ENCODE results near the gene GNG8.

GNG8 gene

GRCh38 chr19:46659151-46660007, 23.4 kb upstream of the GNG8 start:
- ChIA-PET POLR2A (no interaction called here), CTCF (no interaction called here)
- no peak for DNase-seq (ENCODE audit: extremely low spot score)
- no peak for TF ChIP-seq CTBP1 (IDR thresholded peaks at IDR 0.05; ENCODE audit: borderline replicate concordance)
- no peak for TF ChIP-seq FOXM1 (IDR thresholded peaks at IDR 0.05; ENCODE audit: borderline replicate concordance)
- TF ChIP-seq SP1 (IDR thresholded peaks at IDR 0.05): no peak
- TF ChIP-seq HDGF (IDR thresholded peaks at IDR 0.05; ENCODE audit: borderline replicate concordance): no peak
- no peak for TF ChIP-seq ELF4 (IDR thresholded peaks at IDR 0.05)
- TF ChIP-seq NFRKB (IDR thresholded peaks at IDR 0.05): no peak
- no peak for TF ChIP-seq FOXA1 (IDR thresholded peaks at IDR 0.05)
- no peak for TF ChIP-seq BHLHE40 (IDR thresholded peaks at IDR 0.05; ENCODE audit: borderline replicate concordance)
- TF ChIP-seq L3MBTL2 (conservative IDR thresholded peaks at IDR 0.05): no peak
- TF ChIP-seq LEF1 (IDR thresholded peaks at IDR 0.05; ENCODE audit: borderline replicate concordance): no peak
- no peak for TF ChIP-seq ARNT (IDR thresholded peaks at IDR 0.05)
- TF ChIP-seq SUZ12 (IDR thresholded peaks at IDR 0.05): no peak
- TF ChIP-seq TARDBP (IDR thresholded peaks at IDR 0.05): no peak
- no peak for TF ChIP-seq PKNOX1 (IDR thresholded peaks at IDR 0.05)
- TF ChIP-seq ZNF384 (IDR thresholded peaks at IDR 0.05): no peak

GRCh38 chr19:46656541-46656940, 20.5 kb upstream of the GNG8 start:
- CTCF ChIA-PET: interaction anchor here (0.6 kb wide), 1 partner anchor 17 kb away, joined by 3 read pairs; no protein-coding TSS in a partner anchor
- POLR2A ChIA-PET: no interaction called here
- TF ChIP-seq CTBP1 (IDR thresholded peaks at IDR 0.05; ENCODE audit: borderline replicate concordance) (no peak), L3MBTL2 (conservative IDR thresholded peaks at IDR 0.05) (no peak), FOXM1 (IDR thresholded peaks at IDR 0.05; ENCODE audit: borderline replicate concordance) (no peak), SUZ12 (IDR thresholded peaks at IDR 0.05) (no peak), FOXA1 (IDR thresholded peaks at IDR 0.05) (no peak)

GRCh38 chr19:46654621-46655152, 18.7 kb upstream of the GNG8 start:
- ChIA-PET CTCF (no interaction called here), POLR2A (interaction anchor here (0.6 kb wide), 1 partner anchor 131 kb away, joined by 3 read pairs; no protein-coding TSS in a partner anchor)
- TF ChIP-seq BHLHE40 (IDR thresholded peaks at IDR 0.05; ENCODE audit: borderline replicate concordance) (no peak), LEF1 (IDR thresholded peaks at IDR 0.05; ENCODE audit: borderline replicate concordance) (no peak), ELF4 (IDR thresholded peaks at IDR 0.05) (no peak), NFRKB (IDR thresholded peaks at IDR 0.05) (no peak), ZNF384 (IDR thresholded peaks at IDR 0.05) (no peak), FOXM1 (IDR thresholded peaks at IDR 0.05; ENCODE audit: borderline replicate concordance) (no peak), ARNT (IDR thresholded peaks at IDR 0.05) (no peak), FOXA1 (IDR thresholded peaks at IDR 0.05) (no peak), FOXK2 (IDR thresholded peaks at IDR 0.05) (no peak), SP1 (IDR thresholded peaks at IDR 0.05) (no peak), HDGF (IDR thresholded peaks at IDR 0.05; ENCODE audit: borderline replicate concordance) (no peak), SUZ12 (IDR thresholded peaks at IDR 0.05) (no peak), L3MBTL2 (conservative IDR thresholded peaks at IDR 0.05) (no peak), TARDBP (IDR thresholded peaks at IDR 0.05) (no peak), PKNOX1 (IDR thresholded peaks at IDR 0.05) (no peak), CTBP1 (IDR thresholded peaks at IDR 0.05; ENCODE audit: borderline replicate concordance) (no peak)
- DNase-seq (ENCODE audit: extremely low spot score): no peak

More at GRCh38 chr19:46656541-46656940, 20.5 kb upstream of the GNG8 start:
- no peak for DNase-seq (ENCODE audit: extremely low spot score)

- DNase-seq (ENCODE audit: extremely low spot score): no peak
- CTCF ChIA-PET: no interaction called here
- TF ChIP-seq NFRKB (IDR thresholded peaks at IDR 0.05) (no peak), SP1 (IDR thresholded peaks at IDR 0.05) (no peak), CTBP1 (IDR thresholded peaks at IDR 0.05; ENCODE audit: borderline replicate concordance) (no peak), ELF4 (IDR thresholded peaks at IDR 0.05) (no peak), FOXK2 (IDR thresholded peaks at IDR 0.05) (no peak), L3MBTL2 (conservative IDR thresholded peaks at IDR 0.05) (no peak), TARDBP (IDR thresholded peaks at IDR 0.05) (no peak), FOXA1 (IDR thresholded peaks at IDR 0.05) (no peak), SUZ12 (IDR thresholded peaks at IDR 0.05) (no peak), ZNF384 (IDR thresholded peaks at IDR 0.05) (no peak), BHLHE40 (IDR thresholded peaks at IDR 0.05; ENCODE audit: borderline replicate concordance) (no peak), PKNOX1 (IDR thresholded peaks at IDR 0.05) (no peak), HDGF (IDR thresholded peaks at IDR 0.05; ENCODE audit: borderline replicate concordance) (no peak), ARNT (IDR thresholded peaks at IDR 0.05) (no peak), FOXM1 (IDR thresholded peaks at IDR 0.05; ENCODE audit: borderline replicate concordance) (no peak), LEF1 (IDR thresholded peaks at IDR 0.05; ENCODE audit: borderline replicate concordance) (no peak)
- POLR2A ChIA-PET: interaction anchor here (0.6 kb wide), 1 partner anchor 176 kb away, joined by 3 read pairs; no protein-coding TSS in a partner anchor
Measured at GRCh38 chr19:46650445-46650844, 14.4 kb upstream of the GNG8 start.
